Endothelial cell of umbilical vein (primary cell): ENCODE results near the gene ARFIP1. TPM values are rescaled to one million over a fixed set of nuclear protein-coding genes. Genes with fewer than 3 reads are reported as not detected.

Experiments
- BruUV-seq: library from RNA; stranded (reverse); fragments of 400-500 nt; replicated peaks from 2 replicates; lab custom pipeline; 2021; lab: Mats Ljungman, UMichigan
- CTCF ChIA-PET: fragments of 300-600, 350-600 bp; sonication (Branson Sonifier 250); formaldehyde crosslinking; loops from one replicate; lab custom pipeline; 2021; ENCODE audit warnings: antibody characterized with exemption, inconsistent platforms; lab: Charles Lee
- POLR2A ChIA-PET: fragments of 300-600, 350-600 bp; sonication (Branson Sonifier 250); formaldehyde crosslinking; loops from one replicate; lab custom pipeline; 2021; ENCODE audit warnings: antibody characterized with exemption, inconsistent platforms; lab: Charles Lee
- DNase-seq: peaks from one replicate; pipeline ENCODE4 v3.0.0-alpha.2; 2011; ENCODE audit warnings: low read depth, low spot score
- FAIRE-seq: peaks from 2 replicates; lab custom pipeline; 2011; peaks lifted over from hg19 to GRCh38; lab: Jason Lieb, UNC
- H2AFZ ChIP-seq: 2 replicates; pipeline ENCODE4 v1.6.0; 2012; ENCODE audit warnings: low read depth, low read length, control low read depth, inconsistent platforms
- H3K27ac ChIP-seq: 2 replicates; pipeline ENCODE4 v1.5.1; 2011; ENCODE audit warnings: low read depth, mild to moderate bottlenecking, control low read depth, low read length, moderate library complexity; ENCODE audit not compliant: insufficient read depth
- H3K27me3 ChIP-seq, 2 experiments: 2 replicates each; pipeline versions ENCODE4 v1.6.0 to v1.6.1; 2011; ENCODE audit warnings: low read length in 2 of 2, mixed read lengths in 1 of 2; ENCODE audit not compliant: control insufficient read depth in 2 of 2, insufficient read depth in 2 of 2
- H3K36me3 ChIP-seq, 2 experiments: 2 replicates in 1 of 2; 3 replicates in 1 of 2; pipeline ENCODE4 v1.5.1; 2011; ENCODE audit warnings: low read length in 2 of 2, mild to moderate bottlenecking in 1 of 2, moderate library complexity in 1 of 2; ENCODE audit not compliant: control insufficient read depth in 2 of 2, insufficient read depth in 2 of 2; ENCODE audit errors: extremely low read depth in 1 of 2
- H3K4me1 ChIP-seq: 3 replicates; pipeline ENCODE4 v1.5.1; 2011; ENCODE audit warnings: mild to moderate bottlenecking, low read length; ENCODE audit not compliant: control insufficient read depth, insufficient read depth; ENCODE audit errors: extremely low read depth
- H3K4me2 ChIP-seq: 2 replicates; pipeline ENCODE4 v1.6.1; 2011; ENCODE audit warnings: low read length, control low read depth, mixed read lengths; ENCODE audit not compliant: insufficient read depth
- H3K4me3 ChIP-seq, 3 experiments: fragments of 200-600 bp in 1 of 3; sonication (generic), shearing (Covaris generic) in 1 of 3; replicated peaks in 1 of 3; 2 replicates each; pipeline ENCODE4 v1.5.1; 2011 to 2016; ENCODE audit warnings: control low read depth in 3 of 3, low read length in 3 of 3, mild to moderate bottlenecking in 2 of 3, inconsistent platforms in 1 of 3, low read depth in 1 of 3, moderate library complexity in 1 of 3; ENCODE audit not compliant: insufficient read depth in 1 of 3
- H3K79me2 ChIP-seq: 2 replicates; pipeline ENCODE4 v1.6.0; 2012; ENCODE audit warnings: low read length, inconsistent platforms; ENCODE audit not compliant: control insufficient read depth, insufficient read depth
- H3K9ac ChIP-seq: replicated peaks from 2 replicates; pipeline ENCODE3; 2011; ENCODE audit warnings: low read length, control low read depth; ENCODE audit not compliant: insufficient read depth; ENCODE audit errors: extremely low read depth
- H3K9me1 ChIP-seq: replicated peaks from 3 replicates; pipeline ENCODE4 v1.6.0; 2011; ENCODE audit warnings: mild to moderate bottlenecking, low read length; ENCODE audit not compliant: control insufficient read depth, insufficient read depth; ENCODE audit errors: extremely low read depth
- H3K9me3 ChIP-seq: replicated peaks from 2 replicates; pipeline ENCODE4 v1.5.1; 2012; ENCODE audit warnings: low read length, inconsistent platforms; ENCODE audit not compliant: control insufficient read depth, insufficient read depth
- H4K20me1 ChIP-seq: replicated peaks from 2 replicates; pipeline ENCODE3; 2011; ENCODE audit warnings: mild to moderate bottlenecking, low read length; ENCODE audit not compliant: control insufficient read depth, insufficient read depth; ENCODE audit errors: extremely low read depth
- CTCF ChIP-seq, 2 donors: IDR thresholded peaks; 1 replicate in 1 of 2; 2 replicates in 1 of 2; pipeline ENCODE4 v1.5.1; 2011; ENCODE audit warnings: low read length in 2 of 2, mild to moderate bottlenecking in 2 of 2, moderate library complexity in 2 of 2, control low read depth in 1 of 2, inconsistent platforms in 1 of 2, low read depth in 1 of 2; ENCODE audit not compliant: insufficient read depth in 1 of 2; ENCODE audit errors: extremely low read depth in 1 of 2
- EZH2 ChIP-seq: IDR thresholded peaks from 2 replicates; pipeline ENCODE4 v1.6.1; 2012; ENCODE audit warnings: borderline replicate concordance, low read depth, mild to moderate bottlenecking, moderate library complexity, low read length, inconsistent platforms; ENCODE audit not compliant: severe bottlenecking
- FOS ChIP-seq: IDR thresholded peaks from 2 replicates; pipeline ENCODE4 v1.6.1; 2011; ENCODE audit warnings: mild to moderate bottlenecking, low read length, moderate library complexity, borderline replicate concordance; ENCODE audit not compliant: insufficient read depth
- GATA2 ChIP-seq: IDR thresholded peaks from 2 replicates; pipeline ENCODE4 v1.7.0; 2011; ENCODE audit warnings: low read depth, mild to moderate bottlenecking, moderate library complexity, mixed read lengths, low read length; ENCODE audit not compliant: insufficient read length, insufficient read depth
- JUN ChIP-seq: IDR thresholded peaks from 2 replicates; pipeline ENCODE4 v1.6.1; 2011; ENCODE audit warnings: borderline replicate concordance, low read depth; ENCODE audit not compliant: insufficient read length, insufficient read depth
- MYC ChIP-seq: IDR thresholded peaks from one replicate; pipeline ENCODE4 v1.6.1; 2011; ENCODE audit warnings: mild to moderate bottlenecking, low read depth, low read length
- POLR2A ChIP-seq: IDR thresholded peaks from 2 replicates; pipeline ENCODE4 v1.6.1; 2012; ENCODE audit warnings: low read depth, mild to moderate bottlenecking, control low read depth, low read length
- POLR2AphosphoS5 ChIP-seq: IDR thresholded peaks from 2 replicates; pipeline ENCODE4 v1.6.1; 2012; ENCODE audit warnings: low read depth, mild to moderate bottlenecking, control low read depth, low read length, moderate library complexity; ENCODE audit not compliant: insufficient read depth
- dilution Hi-C: fragments of 300-500 bp; cut with MboI; formaldehyde crosslinking; loops from one replicate; pipeline ENCODE4 v1.15.0; 2019; ENCODE audit warnings: low sequenced_read_pairs; ENCODE audit not compliant: extremely low pct_ligation_motif_present
- intact Hi-C: fragments of 100-400 bp; cut with micrococcal nuclease; formaldehyde crosslinking; loops from one replicate; pipeline ENCODE4 v1.10.0; 2022
- polyA plus RNA-seq, 4 experiments: library from polyadenylated mRNA; depleted of rRNA in 3 of 4; stranded (reverse) in 3 of 4; unstranded in 1 of 4; fragments of >200 nt; gene quantifications; 2 replicates each; pipeline versions ENCODE4 v1.2.1 to v1.2.3, GENCODE V29; 2011 to 2012; ENCODE audit warnings: missing spikeins in 1 of 4
- total RNA-seq: library from RNA; stranded (reverse); gene quantifications from 2 replicates; pipeline ENCODE4 v1.2.3, GENCODE V29; 2021
- TF ChIP-seq, protein P1 (sequence below): IDR thresholded peaks from 2 replicates; pipeline ENCODE4 v1.6.1; 2011; ENCODE audit not compliant: insufficient read depth, insufficient read length

ARFIP1 gene
- total and polyA plus RNA-seq, 2 donors (not counting 3 experiments of a cell fraction or from before 2014, with no cell fraction given): 10.0 to 24.2 TPM

GRCh38 chr4:152851226-152851625, 71.5 kb downstream of the ARFIP1 start:
- H3K4me3 ChIP-seq: no peak overlapping the region
- POLR2A ChIA-PET: no interaction called here
- no TSS peak for BruUV-seq
- H3K4me1 ChIP-seq: peaks cover 7% of the 10 kb centered on the region
- H3K9ac ChIP-seq: no peak overlapping the region
- no peaks in the 10 kb centered on the region for H4K20me1 ChIP-seq
- CTCF ChIA-PET: interaction anchor here (1.3 to 2.6 kb wide), 4 partner anchors 10 to 276 kb away, joined by 3 to 14 read pairs (median 6); no protein-coding TSS in a partner anchor
- no peak overlapping the region for H2AFZ ChIP-seq
- no peak for TF ChIP-seq MYC
- no peak for TF ChIP-seq POLR2AphosphoS5
- TF ChIP-seq CTCF (IDR thresholded peaks at IDR 0.05; ENCODE audit: extremely low read depth in 1 of 2, insufficient read depth in 1 of 2, low read depth in 1 of 2, low read length in 2 of 2): no peak
- no peak for TF ChIP-seq EZH2
- TF ChIP-seq, protein P1, sequence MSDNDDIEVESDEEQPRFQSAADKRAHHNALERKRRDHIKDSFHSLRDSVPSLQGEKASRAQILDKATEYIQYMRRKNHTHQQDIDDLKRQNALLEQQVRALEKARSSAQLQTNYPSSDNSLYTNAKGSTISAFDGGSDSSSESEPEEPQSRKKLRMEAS: no peak
- no peak for TF ChIP-seq POLR2A
- no peak for TF ChIP-seq FOS
- no peak for TF ChIP-seq JUN
- TF ChIP-seq GATA2: no peak
- no peaks in the 10 kb centered on the region for H3K27me3 ChIP-seq
- H3K4me2 ChIP-seq: no peak overlapping the region
- no peak overlapping the region for H3K27ac ChIP-seq
- dilution Hi-C loops (no loop called here), intact Hi-C loops (loop anchor here (5.0 kb wide), 1 partner anchor 466 kb away; no protein-coding TSS in a partner anchor)
- H3K36me3 ChIP-seq: no peaks in the 10 kb centered on the region
- no peak for DNase-seq
- peaks cover 2% of the 10 kb centered on the region for H3K9me3 ChIP-seq
- FAIRE-seq: no peak
- no peaks in the 10 kb centered on the region for H3K9me1 ChIP-seq
- no peaks in the 10 kb centered on the region for H3K79me2 ChIP-seq
